ENCODE results near the gene PPP1R1B.

Gene PPP1R1B

GRCh38 chr17:39652587-39653315, 26.0 kb downstream of the PPP1R1B start:
- no peak for DNase-seq (ENCODE audit: low read depth)

- no peak for DNase-seq (ENCODE audit: low read depth)
These were observed 26.5 kb downstream of the PPP1R1B start for GRCh38 chr17:39653316-39653661.

- DNase-seq (ENCODE audit: low read depth): peak; percentile 67
These were observed 27.0 kb downstream of the PPP1R1B start for GRCh38 chr17:39653662-39654331.

GRCh38 chr17:39655105-39655504, 28.4 kb downstream of the PPP1R1B start:
- DNase-seq (ENCODE audit: low read depth): no peak

- no peak for DNase-seq (ENCODE audit: low read depth)
These were observed 31.6 kb downstream of the PPP1R1B start for GRCh38 chr17:39658346-39658745.

- no peak for DNase-seq (ENCODE audit: low read depth)
These were observed 32.0 kb downstream of the PPP1R1B start for GRCh38 chr17:39658760-39659159.

GRCh38 chr17:39659279-39660010, 32.7 kb downstream of the PPP1R1B start:
- no peak for DNase-seq (ENCODE audit: low read depth)

- no peak for DNase-seq (ENCODE audit: low read depth)
These were observed 33.2 kb downstream of the PPP1R1B start for GRCh38 chr17:39660011-39660360.

- DNase-seq (ENCODE audit: low read depth): no peak
These were observed 33.9 kb downstream of the PPP1R1B start for GRCh38 chr17:39660397-39661385.

- no peak for DNase-seq (ENCODE audit: low read depth)
These were observed 35.2 kb downstream of the PPP1R1B start for GRCh38 chr17:39661744-39662541.

GRCh38 chr17:39662551-39663339, 36.0 kb downstream of the PPP1R1B start:
- no peak for DNase-seq (ENCODE audit: low read depth)

GRCh38 chr17:39663340-39663687, 36.6 kb downstream of the PPP1R1B start:
- peak; percentile 25 for DNase-seq (ENCODE audit: low read depth)

GRCh38 chr17:39663688-39664580, 37.2 kb downstream of the PPP1R1B start:
- peak; percentile 23 for DNase-seq (ENCODE audit: low read depth)

GRCh38 chr17:39664581-39665561, 38.1 kb downstream of the PPP1R1B start, which contains the start of gene TCAP:
TSS of gene TCAP (plus strand) at chr17:39665349. CDS start at chr17:39665360, 11 bp downstream.
- no peak for DNase-seq (ENCODE audit: low read depth)

- DNase-seq (ENCODE audit: low read depth): peak; percentile 40
These were observed 39.0 kb downstream of the PPP1R1B start for GRCh38 chr17:39665642-39666224.

GRCh38 chr17:39666231-39666600, 39.5 kb downstream of the PPP1R1B start:
- DNase-seq (ENCODE audit: low read depth): no peak

GRCh38 chr17:39666601-39667261, 40.0 kb downstream of the PPP1R1B start:
- no peak for DNase-seq (ENCODE audit: low read depth)
